HG02610 (cell line): Measurements from ENCODE around the gene ST3GAL2.
"Not testable (repeated sequence)": the region's sequence is repeated elsewhere in the genome, so short reads cannot be mapped to it uniquely, and the experiment has no call there.

Experiments
- ATAC-seq: cut with Tn5 transposase; IDR thresholded peaks from one replicate; pipeline ENCODE4 v1.9.1; 2021; ENCODE audit warnings: mild to moderate bottlenecking, moderate library complexity; ENCODE audit not compliant: unreplicated experiment

ST3GAL2 gene

GRCh38 chr16:70349783-70350182 is 89.1 kb downstream of the ST3GAL2 start:
- no peak for ATAC-seq

- no peak for ATAC-seq
These were observed 89.9 kb downstream of the ST3GAL2 start for GRCh38 chr16:70348991-70349390.

- ATAC-seq: no peak
These were observed 93.1 kb downstream of the ST3GAL2 start for GRCh38 chr16:70345840-70346239.

DNA sequence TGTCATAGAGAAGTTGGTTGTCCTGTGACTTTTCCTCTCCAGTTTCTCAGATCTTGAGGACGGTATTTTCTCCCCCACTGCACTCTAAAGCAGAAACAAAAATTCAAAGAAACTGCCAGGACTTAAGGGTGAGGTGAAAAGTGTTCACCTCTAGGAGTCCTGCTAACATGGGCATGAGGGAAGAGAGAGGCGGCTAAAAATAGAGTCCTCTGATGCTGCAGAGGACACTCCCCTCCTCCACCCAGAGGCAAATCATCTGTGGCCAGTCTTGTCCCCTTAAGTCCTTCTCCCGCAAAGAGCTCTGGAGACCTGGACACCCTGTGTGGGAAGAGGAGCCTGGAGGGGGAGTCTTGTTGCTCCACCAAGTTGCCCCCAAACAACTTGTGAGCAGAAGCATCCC is 96.9 kb downstream of the ST3GAL2 start:
- no peak for ATAC-seq

DNA sequence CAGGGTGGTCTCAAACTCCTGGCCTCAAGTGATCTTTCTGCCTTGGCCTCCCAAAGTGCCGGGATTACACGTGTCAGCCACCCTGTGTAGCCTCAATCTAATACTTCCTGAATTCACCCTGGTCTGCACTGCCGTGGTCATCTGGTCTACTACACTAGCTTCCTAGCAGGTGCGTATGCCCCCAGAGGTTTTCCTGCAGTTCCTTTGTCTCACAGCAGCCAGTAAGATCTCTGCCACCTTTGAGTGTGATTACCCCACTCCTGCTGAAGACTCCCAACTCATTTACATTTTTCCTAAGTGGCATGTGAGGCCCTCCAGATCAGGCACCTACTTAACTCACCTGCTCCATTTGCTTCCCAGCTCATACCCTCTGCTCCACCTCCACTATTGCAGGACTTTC is 97.3 kb downstream of the ST3GAL2 start:
- ATAC-seq: no peak

DNA sequence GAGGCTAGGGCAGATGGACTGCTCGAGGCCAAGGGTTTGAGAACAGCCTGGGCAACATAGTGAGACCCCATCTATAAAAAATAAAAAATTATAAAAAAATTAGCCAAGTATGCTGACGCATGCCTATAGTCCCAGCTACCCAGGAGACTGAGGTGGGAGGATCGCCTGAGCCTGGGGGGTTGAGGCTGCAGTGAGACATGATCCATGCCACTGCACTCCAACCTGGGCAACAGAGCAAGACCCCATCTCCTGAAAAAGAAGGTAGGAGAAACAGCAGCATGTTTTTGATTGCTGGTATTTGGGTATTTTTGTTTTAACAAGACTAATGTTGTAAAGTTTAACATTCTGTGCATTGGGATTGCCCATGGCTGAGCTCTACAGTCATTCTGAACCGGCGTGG is 101.1 kb downstream of the ST3GAL2 start:
- no peak for ATAC-seq

GRCh38 chr16:70332728-70333127 is 106.2 kb downstream of the ST3GAL2 start:
- ATAC-seq: not testable (repeated sequence)

DNA sequence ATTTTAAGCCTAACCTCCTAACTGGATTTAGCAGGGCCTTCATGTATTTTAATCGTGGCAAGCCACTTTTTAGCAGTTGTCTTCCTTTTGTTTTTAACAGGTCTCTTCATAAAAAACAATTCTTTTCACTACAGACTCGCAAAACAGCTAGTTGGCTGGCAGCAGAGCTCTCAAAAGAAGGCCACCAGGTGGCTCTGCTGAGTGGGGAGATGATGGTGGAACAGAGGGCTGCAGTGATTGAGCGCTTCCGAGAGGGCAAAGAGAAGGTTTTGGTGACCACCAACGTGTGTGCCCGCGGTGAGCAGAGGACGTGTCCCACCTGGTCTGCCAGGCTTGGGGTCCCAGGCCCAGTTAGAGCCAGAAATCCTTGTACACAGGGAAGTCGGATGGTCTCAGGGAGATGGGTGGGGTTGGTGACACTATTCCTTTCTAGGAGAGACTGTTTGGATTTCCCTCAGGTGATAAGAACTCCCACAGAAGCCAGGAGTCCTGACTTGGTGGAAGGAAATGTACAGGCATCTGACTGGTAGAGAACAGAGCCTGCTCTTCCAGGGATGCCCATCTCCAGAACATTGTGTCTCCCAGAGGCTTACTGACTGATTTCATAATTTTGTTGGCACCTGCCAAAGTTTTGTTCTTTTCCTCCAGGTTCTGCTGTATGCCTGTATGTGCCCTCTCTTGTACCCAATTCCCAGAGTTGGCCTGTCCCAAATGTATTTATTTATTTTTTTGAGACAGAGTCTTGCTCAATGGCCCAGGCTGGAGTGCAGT is 107.1 kb downstream of the ST3GAL2 start:
- no peak for ATAC-seq

DNA sequence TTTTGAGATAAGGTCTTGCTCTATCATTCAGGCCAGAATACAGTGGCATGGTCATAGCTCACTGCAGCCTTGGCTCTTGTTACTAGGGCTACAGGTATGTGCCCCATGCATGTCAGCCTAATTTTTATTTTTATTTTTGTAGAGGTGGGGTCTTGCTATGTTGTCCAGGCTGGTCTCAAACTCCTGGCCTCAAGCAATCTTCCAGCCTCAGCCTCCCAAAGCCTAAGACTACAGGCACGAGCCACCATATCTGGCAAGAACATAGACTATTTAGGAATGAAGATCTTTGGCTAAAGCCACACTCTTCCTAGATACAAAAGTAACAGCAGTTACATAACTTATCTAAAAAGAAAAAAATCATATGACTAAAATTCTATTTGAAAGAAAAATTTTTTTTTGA is 107.8 kb downstream of the ST3GAL2 start:
- ATAC-seq: no peak
